GM21723 (cell line): ENCODE measurements around the gene MAP1LC3B.

ENCODE experiments used
- ATAC-seq: cut with Tn5 transposase; IDR thresholded peaks from one replicate; pipeline ENCODE4 v1.9.1; 2021; ENCODE audit warnings: mild to moderate bottlenecking, moderate library complexity; ENCODE audit not compliant: unreplicated experiment

MAP1LC3B gene

GRCh38 chr16:87407511-87408112 lies 15.5 kb downstream of the MAP1LC3B start:
- ATAC-seq = no peak

- ATAC-seq = no peak
Observed at GRCh38 chr16:87409153-87409552, 17.0 kb downstream of the MAP1LC3B start.

GRCh38 chr16:87409781-87410180 lies 17.6 kb downstream of the MAP1LC3B start:
- no peak for ATAC-seq

DNA sequence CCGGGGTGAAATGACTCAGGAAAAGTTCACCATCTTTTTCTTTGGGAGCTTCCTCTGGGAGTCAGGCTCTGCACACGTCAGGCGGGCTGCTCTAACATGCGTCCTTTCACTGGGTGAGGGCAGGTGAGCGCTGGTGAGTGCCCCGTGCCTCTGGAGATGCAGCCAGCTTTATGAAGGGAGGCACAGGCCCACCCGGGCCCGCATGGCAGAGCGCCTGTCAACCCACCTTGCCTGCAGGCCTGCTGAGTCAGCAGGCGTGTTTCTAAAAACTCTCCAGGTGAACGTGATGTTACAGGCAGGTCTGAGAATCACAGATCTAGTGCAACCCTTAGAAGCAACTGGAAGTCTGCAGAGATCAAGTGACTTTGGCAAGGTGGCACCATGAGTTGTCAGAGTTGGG lies 18.4 kb downstream of the MAP1LC3B start:
- no peak for ATAC-seq

- no peak for ATAC-seq
Observed at GRCh38 chr16:87410968-87411367, 18.8 kb downstream of the MAP1LC3B start.

- ATAC-seq = no peak
Observed at GRCh38 chr16:87411375-87412271, 19.5 kb downstream of the MAP1LC3B start.

DNA sequence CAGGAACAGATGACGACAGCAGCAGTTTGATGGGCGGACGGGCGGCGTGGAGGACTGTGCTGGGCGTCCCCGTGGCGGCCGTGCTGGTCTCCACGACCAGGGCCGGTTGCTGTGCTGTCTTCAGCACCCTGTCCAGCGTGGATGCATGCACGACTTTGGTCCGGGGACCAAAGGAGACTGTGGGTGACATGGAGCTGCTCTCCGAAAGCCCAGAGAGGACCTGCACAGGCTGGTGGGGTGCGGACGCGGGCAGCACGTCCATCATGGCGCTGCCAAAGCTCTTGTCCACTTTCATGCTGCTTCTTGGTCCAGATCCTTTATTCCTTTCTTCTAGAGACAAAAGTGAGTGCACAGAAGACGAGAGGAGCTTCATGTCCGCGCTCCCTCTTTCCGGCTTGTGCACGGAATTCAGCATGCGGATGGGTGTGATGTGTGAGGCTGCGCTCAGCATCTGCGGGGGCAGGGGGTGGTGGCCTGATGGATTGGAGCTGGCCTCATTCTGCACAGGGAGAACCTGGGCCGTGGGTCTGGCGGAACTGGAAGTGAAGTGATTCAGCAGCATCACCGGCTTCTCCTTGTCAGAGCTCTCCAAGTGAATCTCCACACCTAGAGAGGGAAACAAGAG lies 20.3 kb downstream of the MAP1LC3B start:
- ATAC-seq = no peak

DNA sequence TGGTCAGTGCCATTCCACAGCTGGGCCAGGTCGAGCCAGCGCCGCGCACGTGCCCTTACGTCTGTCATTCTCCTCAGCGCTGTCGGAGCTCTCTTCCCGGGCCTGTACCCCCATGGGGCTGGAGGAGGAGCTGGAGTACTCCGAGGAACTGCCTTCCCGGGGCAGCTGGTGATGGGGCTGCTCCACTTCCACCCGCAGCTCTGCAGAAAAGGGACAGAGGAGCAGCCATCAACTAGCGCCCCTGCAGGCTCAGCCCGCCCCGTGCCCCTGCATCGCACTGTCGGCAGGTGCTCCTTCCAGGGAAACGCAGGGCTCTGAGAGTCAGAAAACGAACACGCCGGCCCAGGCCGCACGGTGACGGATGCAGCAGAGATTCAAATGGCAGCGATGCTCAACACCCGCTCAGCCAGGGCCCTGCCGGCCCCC lies 20.9 kb downstream of the MAP1LC3B start:
- ATAC-seq = no peak

DNA sequence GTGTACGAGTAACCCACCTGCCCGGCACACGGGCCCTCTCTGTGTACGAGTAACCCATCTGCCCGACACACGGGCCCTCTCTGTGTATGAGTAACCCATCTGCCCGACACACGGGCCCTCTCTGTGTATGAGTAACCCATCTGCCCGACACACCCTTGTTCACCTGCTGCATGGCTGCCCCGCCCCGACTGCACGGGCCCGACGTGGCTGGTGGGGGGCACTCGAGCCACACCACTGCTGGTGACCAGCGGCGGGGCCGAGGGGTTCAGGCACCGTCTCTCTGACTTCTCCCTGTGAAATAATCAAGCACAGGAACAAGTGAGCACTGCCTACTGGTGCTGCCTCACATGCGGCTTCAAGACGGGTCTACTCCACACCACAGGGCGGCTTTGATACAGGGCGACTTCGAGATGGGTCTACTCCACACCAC lies 22.1 kb downstream of the MAP1LC3B start:
- ATAC-seq = no peak

GRCh38 chr16:87415441-87415840 lies 23.3 kb downstream of the MAP1LC3B start:
- no peak for ATAC-seq

DNA sequence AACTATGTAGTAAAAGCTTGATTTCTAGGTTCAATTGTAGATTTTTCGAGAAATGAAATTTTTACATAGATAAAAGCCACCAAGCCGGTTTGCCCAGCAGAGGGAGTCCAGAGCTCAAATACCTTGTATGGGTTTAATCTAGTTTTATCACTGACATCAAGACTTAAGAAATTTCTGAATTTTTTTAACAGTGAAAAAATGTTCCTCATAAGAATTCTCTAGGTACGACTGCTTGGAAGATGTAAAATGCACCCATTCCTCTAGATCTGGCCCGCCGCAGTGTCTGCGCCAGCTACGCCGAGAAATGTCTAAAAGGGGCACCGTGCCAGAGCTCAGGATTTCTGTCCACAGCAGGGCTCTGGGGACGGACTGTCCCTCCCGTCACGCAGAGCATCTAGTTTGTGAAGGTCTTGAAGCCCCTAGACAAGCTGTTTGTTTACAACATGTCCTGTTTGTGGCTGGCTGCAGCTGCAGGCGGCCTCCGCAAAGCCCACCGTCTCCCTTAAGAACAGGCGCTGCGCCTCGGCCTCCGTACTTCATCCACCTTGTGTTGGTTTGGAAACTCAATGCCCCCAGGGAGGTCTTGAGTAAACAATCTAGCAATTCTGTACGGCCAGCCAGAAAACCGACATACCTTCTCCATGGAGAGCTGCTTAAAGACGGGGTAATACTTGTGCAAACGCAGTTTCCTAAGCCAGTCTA lies 24.8 kb downstream of the MAP1LC3B start:
- ATAC-seq = no peak

DNA sequence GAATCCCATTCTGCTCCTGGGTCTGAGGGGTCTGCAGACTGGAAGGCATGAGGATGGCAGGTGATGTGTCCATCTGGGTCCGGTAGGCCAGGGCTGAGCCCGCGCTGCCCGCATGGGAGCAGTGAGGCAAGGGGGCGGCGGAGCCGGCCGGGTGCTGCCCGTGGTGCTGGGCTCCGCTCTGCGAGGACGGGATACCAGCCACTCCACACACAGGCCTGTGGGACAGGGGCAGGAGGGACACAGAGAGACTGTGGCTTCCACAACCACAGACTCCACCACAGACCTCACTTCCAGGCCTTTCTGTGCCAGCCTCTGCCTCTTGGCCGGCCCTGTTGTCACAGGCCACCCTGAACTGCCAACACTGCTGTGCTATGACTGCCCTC lies 25.4 kb downstream of the MAP1LC3B start:
- no peak for ATAC-seq

GRCh38 chr16:87418216-87418615 lies 26.1 kb downstream of the MAP1LC3B start:
- no peak for ATAC-seq

DNA sequence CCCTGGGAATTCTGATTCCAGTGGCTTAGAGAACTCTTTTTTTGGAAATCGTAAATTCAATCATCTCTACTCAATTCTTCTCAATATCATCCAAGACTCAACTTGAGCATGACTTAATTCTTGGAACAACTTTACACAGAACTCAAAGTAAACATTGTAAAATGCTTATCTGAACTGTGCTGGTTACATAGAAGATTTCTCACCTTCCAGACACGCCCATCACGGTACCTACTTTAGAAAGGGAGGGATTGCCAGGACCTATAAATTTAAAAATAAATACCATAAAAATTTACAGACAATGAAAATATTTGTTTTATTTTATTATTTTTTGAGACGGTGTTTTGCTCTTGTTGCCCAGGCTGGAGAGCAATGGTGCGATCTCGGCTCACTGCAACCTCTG lies 26.5 kb downstream of the MAP1LC3B start:
- ATAC-seq = no peak

- no peak for ATAC-seq
Observed at GRCh38 chr16:87420026-87421002, 28.2 kb downstream of the MAP1LC3B start.

DNA sequence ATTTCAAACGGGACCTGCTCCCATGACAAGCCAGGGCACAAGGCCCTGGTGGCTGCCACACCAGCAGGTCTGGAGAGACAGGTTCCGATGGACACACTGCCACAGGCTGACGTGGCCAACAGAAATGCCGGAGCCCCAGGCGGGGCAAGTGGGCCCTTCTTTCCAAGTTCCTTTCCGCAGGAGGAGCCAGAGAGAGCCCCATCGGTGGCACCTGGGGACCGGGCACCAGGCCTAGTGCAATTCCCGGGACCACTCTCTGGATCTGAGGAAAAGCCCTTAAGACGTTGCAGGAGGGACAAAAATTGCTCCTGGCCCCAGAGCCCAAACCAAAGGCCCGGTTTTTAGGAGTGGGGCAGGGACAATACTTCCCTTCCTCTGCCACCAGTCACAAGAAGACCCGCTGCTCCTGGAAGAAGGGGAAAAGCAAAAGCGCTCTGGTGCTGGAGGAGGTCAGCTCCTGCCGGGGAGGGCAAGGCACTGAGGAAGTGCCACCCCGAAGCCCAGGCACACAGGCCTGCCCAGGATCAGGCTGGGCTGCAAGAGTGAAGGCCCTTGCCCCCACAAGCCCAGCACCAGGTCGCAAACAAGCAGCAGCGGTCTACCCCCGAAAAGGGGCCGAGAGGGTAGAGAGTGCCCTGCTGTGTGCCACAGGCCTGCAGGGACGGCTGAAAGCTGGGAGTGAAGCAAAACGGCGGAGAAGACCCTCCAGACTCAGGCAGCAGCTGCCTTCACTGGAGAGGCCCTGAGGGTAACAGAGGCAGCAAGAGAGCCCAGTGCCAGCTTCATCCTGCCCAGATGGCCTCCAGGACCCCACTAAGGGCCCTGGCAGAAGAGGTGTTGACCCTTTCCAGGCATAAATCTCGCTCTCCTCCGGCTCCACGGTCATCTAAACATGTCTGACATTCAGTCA lies 29.1 kb downstream of the MAP1LC3B start:
- ATAC-seq = no peak

DNA sequence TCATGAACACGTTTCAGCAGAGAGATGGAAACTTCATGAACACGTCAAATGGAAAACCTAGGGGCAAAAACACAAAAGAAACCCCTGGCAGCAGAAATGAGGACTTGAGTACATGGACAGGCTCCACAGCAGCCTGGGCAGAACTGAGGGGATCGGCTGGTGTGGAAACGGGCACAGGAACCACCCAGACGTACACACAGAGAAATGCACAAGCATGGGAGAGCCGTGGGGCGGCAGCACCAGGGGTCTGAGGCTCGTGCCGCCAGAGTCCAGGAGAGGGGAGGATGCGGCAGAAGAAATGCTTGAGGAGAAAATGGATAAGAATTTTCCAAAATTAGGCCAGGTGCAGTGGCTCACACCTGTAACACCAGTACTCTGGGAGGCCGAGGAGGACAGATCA lies 30.0 kb downstream of the MAP1LC3B start:
- no peak for ATAC-seq

GRCh38 chr16:87423429-87423828 lies 31.3 kb downstream of the MAP1LC3B start:
- ATAC-seq = no peak

- no peak for ATAC-seq
Observed at GRCh38 chr16:87424266-87424665, 32.1 kb downstream of the MAP1LC3B start.
